A549 treated with CORT108297 at 1 μM for 4 hours (cell line): ENCODE results near the gene PNLDC1. TPM values are rescaled to one million over a fixed set of nuclear protein-coding genes. Genes with fewer than 3 reads are reported as not detected.

Experiments
- total RNA-seq: library from RNA; stranded (reverse); fragments of 200-300 nt; extraction: Qiagen RNA extraction; gene quantifications from 5 replicates; pipeline ENCODE4 v1.2.3, GENCODE V29; 2022

PNLDC1 gene
- total RNA-seq, result 0.06 to 0.13 TPM (median 0.07 TPM) in 5 replicates

GRCh38 chr6:159800141-159800865, at the start of gene PNLDC1:
TSS of gene PNLDC1 (plus strand) at chr6:159800276. CDS start at chr6:159800308, 32 bp downstream.

GRCh38 chr6:159761873-159762680, 38.0 kb upstream of the PNLDC1 start, which contains the start of gene ACAT2:
TSS of gene ACAT2 (plus strand) at chr6:159762045. CDS start at chr6:159762088, 43 bp downstream.

DNA sequence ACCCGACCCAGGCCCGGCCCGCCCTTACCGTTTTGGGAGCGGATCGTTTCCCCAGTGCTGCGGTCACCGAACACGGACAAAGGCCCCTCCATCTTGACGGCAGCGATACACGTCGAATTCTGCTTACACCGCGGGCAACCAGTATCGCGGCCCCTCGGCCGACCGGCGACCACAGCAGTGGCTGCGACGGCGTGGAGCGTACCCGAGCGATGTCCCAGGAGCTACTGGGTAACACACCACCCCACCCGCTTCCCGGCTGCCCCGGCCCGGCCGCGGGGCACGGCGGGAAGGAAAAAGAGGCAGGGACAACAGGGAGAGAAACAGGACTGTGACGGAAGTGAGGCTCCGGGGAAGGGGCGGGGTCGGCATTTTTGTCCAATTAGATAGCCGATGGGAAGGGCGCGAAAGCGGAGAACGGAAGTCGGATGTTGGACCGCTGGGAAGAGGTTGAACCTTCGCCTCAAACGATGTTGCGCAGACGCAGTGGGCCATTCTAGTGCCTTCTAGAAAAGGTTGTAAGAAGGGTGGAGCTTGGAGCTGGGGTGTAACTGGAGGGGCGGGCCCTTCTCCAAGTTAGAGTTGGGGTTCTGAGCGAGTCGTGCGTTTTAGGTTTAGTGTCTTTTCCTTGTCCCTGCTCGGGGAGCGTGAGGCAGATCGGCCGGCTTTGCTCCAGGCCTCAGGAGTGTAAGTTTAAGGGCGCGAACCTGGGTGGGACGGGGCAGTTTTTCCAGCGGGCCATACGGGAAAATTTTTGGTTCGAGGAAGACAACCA, 10.5 kb upstream of the PNLDC1 start, which contains the start of gene TCP1:
Gene TCP1, minus strand, starts transcription at position 226 of the 772 bp plus-strand sequence. Its CDS starts 134 bp downstream, at position 92.

GRCh38 chr6:159790149-159790955, 9.7 kb upstream of the PNLDC1 start, which contains the start of gene MRPL18:
TSS of gene MRPL18 (plus strand) at chr6:159790467. CDS start at chr6:159790588, 121 bp downstream.

Other genes starting within 250 kb of the PNLDC1 start
- 145 to 202 TPM (median 184 TPM) in 5 replicates for gene SOD2, start 107.0 kb upstream of the PNLDC1 start, total RNA-seq
- 62.6 to 77.9 TPM (median 69.8 TPM) in 5 replicates for gene WTAP, start 72.8 kb upstream of the PNLDC1 start, total RNA-seq
- 24.6 to 29.5 TPM (median 27.0 TPM) in 5 replicates for gene ACAT2, start 38.2 kb upstream of the PNLDC1 start, total RNA-seq
- 218 to 255 TPM (median 232 TPM) in 5 replicates for gene TCP1, start 10.7 kb upstream of the PNLDC1 start, total RNA-seq
- 84.9 to 103 TPM (median 90.6 TPM) in 5 replicates for gene MRPL18, start 9.8 kb upstream of the PNLDC1 start, total RNA-seq
- not detected in 5 replicates for gene MAS1, start 90.7 kb downstream of the PNLDC1 start, total RNA-seq
- 27.6 to 33.4 TPM (median 31.3 TPM) in 5 replicates for gene IGF2R, start 168.8 kb downstream of the PNLDC1 start, total RNA-seq